Activated gamma-delta T cell treated with anti-CD3 and anti-CD28 coated beads, Interleukin-2, amount 50 U/mL, for 16 hours (primary cell): ENCODE results near the gene BICDL2.
A peak's percentile ranks its signal among the peaks of the same experiment; 100 is the strongest.

Experiments
- DNase-seq: peaks from one replicate; pipeline ENCODE4 v3.0.0-alpha.2; 2020; ENCODE audit warnings: low read depth

BICDL2 gene

DNA sequence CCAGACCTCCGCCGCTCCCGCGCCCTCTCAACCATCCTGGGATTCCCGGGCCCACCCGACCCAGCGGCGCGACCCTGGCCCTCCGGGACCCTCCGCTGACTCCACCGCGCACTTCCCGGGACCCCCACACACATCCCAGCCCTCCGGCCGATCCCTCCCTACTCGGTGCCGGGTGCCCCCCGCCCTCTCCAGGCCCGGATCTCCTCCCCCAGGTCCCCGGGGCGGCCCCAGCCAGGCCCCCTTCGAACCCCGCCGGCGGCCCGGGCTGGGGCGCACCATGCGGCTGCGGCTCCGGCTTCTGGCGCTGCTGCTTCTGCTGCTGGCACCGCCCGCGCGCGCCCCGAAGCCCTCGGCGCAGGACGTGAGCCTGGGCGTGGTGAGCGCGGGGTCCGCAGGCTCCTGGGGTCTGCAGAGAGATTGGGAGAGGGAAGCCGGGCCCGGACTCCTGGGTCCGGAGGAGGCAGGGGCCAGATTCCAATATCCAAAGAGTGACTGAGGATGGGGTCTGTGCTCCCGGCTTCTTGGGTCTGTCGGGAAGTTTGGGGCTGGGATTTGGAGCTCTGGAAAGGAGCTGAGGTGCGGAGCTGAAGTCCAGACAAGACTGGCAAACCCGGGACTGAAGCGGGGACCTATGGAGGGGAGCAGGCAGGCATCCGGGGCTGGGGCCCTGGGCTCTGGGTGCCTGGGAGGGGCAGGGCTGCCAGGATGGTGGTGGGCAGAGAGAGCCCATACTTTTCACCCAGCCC, 10.1 kb upstream of the BICDL2 start:
- DNase-seq = no peak

DNA sequence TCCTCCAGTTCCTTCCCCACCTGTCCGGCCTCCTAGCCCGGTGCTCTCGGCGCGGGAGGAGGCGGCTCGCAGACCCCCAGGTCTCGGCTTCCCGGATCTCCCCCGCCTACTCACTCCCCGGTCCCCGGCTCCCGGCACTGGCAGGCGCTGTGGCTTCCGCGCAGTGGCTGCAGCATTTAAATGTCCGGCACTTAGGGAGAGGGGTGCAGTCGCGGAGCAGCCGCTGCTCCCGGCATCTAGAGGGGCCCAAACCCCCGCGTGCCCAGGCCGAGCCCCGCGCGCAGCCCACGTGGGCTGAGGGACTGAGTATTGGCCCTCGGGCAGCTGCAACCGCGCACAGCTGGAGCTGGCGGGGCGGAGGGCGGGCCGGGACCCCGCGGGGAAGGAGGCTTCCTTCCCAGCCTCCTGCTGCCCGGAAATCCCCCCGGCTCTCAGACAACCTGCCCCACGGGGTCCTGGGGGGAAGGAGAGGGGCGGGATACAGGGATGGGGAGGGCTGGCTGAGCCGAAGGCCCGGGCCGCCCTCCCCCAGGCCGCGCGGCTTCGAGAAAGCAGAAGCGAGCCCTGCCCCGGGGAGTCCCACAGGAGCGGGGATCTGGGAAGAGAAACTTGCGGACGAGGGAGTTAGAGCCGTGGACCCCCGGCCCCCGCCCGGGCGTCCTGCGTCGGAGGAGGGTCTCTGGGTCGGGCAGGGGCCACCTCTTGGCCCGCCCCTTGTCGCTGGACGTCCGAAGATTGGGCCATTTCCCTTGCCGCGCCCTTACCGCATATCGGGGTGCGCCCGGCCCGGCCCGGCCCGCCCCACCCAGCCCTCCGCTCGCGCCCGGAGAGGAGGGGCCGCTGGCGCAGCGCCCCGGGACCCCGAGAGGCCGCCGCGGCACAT, 9.3 kb upstream of the BICDL2 start, which contains the start of gene MMP25:
MMP25 (plus strand) TSS at position 804 of the 883 bp plus-strand sequence. CDS start 357 bp downstream, outside the sequence.
- DNase-seq = no peak

DNA sequence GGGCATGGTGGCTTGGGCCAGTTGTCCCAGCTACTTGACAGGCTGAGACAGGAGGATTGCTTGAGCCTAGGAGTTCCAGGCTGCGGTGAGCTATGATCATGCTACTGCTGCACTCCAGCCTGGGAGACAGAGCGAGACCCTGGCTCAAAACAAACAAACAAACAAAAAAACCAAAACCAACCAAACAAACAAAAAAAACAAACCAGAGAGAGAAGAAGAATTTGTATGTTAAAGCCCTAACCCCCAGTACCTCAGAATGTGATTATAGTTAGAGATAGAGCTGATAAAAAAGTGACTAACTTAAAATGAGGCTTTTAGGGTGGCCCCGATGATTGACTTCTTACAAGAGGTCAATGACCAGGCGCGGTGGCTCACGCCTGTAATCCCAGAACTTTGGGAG, 8.0 kb upstream of the BICDL2 start:
- DNase-seq = no peak

DNA sequence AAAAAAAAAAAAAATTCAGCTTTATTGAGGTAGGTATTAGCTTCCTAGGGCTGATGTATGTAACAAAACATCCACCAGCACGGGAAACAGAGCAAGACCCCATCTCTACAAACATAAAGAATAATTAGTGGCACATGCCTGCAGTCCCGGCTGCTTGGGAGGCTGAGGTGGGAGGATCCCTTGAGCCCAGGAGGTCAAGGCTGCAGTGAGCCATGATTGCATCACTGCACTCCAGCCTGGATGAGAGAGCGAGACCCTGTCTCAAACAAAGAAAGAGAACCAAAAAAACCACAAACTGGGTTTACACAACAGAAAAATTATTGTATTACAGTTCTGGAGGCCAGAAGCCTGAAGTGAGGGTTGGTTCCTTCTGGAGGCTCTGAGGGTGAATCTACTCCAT, 5.6 kb upstream of the BICDL2 start:
- no peak for DNase-seq

DNA sequence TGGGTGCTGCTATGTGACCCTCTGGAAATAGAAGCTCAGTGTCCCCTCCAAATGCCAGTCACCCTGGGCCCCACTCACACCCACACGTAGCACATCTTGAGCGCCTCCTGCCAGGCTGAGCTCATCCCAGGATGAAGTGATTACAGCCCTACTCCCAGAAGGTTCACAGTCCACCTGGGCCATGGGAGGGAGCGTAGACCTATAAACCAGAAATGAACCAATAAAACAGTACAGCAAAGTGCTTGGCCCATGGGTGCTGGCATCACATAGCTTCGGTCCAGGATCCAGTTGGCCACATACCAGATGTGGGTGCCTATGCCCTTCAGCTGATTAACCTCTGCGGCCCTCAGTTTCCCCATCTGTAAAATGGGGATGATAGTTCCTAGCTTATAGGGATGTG, 2.2 kb upstream of the BICDL2 start:
- no peak for DNase-seq

DNA sequence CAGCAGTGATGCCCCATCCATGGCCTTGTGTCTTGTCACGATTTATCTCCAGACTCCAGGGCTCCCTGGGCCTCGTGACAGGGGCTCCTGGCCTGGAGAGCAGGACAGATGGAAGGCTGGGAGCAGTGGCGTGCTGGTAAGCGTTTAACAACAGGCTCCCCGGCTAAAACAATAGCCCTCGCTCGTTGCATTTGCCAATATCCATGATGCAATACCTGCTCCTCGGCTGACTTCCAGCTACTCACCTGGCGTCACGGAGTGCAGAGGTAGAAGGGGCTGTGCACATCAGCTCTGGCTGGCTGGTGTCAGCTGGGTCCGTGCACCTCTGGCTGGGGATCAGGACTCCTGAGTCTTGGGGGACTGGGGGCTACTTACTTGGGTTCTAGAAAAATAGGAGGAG, 1.5 kb upstream of the BICDL2 start:
- no peak for DNase-seq

DNA sequence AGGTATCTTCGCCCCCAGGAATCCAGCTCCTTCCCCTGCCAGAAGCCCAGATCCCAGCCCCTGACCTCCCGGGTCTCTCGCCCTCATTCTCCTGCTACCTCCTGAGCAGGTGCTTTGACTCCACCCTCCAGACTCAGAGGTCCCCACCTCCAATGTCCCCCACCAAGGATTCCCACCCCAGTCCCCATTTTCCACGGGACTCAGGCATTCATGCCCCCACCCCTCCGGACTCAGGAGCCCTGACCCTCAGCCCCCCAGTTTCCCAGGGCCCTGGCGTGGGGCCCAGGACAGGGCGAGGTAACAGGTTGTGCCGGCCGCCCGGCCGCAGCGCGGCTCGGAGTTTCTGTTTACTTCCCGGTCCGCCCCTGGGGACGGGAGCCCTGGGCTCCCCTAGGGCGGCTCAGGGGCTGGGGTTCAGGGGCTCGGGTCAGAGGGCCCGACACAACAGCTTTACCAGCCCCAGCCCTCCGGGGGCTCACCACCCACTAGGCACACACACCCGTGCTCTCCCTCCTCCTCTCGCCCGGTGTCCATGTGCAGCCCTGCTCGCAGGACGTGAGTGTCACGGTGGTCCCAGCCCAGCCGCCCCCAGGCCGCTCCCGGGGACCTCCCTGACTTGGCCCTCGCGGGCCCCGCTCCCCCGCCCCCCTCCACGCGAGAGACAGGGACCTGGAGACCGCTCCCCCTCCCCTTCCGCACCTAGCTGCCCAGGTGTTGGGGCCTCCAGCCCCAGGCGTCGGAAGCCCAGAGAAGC, 595 bp downstream of the BICDL2 start:
- DNase-seq = no peak

DNA sequence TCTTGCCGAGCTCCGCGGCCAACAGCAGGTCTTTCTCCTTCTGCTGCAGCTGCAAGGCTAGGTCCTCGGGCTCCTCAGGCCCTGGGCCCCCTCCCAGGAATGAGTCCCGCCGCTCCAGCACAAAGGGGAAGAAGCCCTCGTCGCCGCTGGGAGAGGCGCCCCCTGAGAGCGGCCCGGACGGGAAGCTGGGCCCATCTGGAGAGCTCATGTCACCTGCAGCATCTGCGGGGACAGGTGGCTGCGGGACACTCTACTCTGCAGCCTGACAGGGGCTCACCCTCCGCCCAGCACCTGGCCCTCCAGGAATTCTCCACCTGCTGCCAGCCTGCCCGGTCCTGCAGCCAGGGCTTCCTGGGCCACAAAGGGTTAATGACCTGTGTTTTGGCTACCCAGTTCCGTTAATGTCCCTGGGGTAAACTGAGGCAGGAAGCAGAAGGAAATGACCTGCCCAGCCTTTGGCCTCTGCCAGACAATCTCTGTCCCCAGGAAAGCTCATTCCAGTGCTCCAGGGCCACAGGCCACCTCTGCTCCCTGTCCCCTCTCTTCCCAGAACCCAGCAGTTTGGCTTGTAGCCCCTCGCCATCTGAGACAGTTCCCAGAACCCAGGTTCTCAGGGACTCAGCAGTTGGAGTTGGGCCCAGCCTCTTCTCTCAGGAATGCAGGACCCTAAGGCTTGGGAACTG, 1.3 kb downstream of the BICDL2 start:
- no peak for DNase-seq

DNA sequence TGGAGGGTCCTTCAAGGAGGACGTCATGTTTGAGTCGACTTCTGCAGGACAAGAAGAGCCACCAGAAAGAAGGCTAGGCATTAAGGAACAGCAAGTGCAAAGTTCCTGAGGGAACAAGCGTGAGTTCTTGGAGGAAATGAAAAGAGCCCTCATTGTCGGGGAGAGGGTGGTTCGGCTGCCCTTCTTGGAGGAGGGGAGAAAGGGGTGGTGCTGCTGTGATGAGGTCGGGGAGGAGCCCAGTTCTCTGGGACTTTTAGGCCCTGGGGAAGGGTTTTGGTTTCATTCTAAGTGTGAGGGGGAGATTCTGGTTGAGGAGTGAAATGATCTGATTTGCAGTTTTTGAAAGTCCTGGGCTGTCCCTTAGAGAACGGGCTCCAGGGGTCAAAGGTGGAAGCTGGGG, 4.1 kb downstream of the BICDL2 start:
- DNase-seq = no peak

DNA sequence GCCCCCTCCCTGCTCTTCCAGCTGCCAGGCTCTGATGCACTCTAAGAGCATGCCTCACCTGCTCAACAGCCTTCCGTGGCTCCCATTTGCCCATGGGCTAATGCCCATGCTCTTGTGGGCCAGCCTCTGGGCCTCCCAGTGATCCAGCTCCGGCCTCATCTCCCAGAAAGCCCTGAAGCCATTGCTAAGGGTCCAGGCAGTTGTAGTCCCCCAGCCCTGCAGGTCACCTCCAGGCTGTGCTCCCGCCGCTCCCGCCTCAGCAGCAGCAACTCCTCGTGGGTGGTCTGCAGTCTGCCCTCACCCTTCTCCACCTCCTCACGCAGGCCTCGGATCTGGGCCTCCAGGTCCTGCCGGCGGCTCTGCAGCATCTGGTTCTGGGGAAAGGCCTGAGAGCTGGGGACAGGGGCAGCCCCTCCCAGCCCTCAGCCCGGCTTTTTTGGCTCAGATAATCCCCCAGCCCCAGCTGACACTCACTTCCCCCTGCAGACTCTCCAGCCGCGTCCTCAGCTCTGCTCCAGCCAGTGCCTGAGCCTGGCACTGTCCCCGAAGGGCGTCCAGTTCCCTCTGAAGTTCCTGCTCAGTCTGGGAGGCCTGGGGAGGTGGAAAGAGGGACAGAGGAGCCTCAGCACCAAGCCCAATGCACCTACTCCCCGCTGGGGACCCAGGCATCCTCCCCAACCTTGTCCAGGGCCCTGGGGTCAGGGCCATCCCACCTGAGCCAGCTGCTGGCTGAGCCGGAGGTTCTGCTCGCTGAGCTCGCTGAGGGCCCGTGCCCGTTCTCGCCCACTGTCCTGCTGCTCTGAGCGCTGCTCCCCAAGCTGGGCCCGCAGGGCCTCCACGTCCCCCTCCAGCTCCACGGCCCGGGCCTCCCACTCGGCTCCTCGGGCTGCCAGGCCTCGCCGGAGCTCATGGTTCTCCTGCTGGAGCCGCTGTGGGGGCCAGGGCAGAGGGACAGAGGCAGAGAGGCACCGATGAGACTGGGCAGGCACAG, 6.2 kb downstream of the BICDL2 start:
- no peak for DNase-seq

DNA sequence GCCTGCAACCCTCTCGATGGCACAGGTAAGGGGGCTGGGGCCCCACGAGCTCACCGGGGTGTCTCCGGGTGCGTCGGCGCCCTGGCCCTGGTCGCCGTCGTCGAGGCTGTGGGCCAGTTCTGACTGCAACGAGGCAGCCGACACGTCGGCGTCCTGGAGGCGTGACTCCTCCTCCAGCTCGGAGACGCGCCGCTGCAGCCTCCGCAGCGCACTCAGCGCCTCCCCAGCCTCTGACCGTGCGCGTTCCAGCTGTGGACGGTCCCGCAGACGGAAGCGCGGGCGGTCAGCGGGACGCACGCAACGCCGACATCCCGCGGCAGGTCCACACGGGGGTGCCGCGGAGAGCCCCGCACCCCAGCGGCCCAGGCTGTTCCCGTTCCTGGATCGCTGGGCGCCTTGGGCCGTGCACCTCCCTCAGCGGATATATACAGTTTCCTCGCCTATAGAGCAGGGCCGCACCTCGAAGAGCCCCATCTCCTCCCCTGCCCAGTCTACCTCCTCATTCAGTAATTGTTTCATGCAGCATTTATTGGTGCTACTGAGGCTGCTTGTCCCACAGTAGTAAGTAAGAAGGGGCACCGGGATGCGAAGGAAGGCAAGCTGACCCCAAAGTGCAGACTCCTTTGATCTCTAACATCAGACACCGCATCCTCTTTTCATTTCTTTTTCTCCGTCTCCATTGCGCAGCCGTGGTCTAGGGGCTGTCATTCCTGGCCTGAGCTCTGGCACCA, 7.1 kb downstream of the BICDL2 start:
- DNase-seq = no peak

DNA sequence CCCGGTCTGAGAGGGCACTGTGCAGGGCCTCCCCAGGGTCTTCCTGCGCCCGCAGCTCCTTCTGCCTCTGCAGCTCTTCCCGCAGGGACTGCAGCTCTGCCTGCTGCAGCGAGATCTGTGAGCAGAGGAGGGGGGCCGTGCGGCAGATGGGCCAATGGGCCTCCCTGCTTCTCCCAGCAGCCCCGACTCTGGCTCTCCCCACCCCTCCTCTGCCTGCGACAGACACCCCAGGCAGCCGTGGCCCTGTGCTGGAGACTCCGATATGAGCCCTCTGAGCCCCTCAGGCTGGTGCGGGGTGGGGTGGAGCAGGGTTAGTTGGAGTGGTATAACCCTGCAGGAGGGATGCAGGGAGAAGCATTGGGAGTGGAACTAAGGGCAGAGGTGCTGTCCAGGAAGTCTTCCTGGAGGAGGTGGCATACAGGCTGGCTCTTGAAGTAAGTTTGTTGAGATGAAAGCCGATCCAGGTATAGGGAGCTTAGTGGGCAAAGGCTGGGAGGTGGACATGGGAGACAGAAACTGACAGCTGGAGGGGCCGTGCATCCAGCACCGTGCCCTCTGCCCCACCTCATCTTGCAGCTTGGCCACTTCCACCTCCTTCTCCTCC, 7.9 kb downstream of the BICDL2 start:
- DNase-seq = no peak

DNA sequence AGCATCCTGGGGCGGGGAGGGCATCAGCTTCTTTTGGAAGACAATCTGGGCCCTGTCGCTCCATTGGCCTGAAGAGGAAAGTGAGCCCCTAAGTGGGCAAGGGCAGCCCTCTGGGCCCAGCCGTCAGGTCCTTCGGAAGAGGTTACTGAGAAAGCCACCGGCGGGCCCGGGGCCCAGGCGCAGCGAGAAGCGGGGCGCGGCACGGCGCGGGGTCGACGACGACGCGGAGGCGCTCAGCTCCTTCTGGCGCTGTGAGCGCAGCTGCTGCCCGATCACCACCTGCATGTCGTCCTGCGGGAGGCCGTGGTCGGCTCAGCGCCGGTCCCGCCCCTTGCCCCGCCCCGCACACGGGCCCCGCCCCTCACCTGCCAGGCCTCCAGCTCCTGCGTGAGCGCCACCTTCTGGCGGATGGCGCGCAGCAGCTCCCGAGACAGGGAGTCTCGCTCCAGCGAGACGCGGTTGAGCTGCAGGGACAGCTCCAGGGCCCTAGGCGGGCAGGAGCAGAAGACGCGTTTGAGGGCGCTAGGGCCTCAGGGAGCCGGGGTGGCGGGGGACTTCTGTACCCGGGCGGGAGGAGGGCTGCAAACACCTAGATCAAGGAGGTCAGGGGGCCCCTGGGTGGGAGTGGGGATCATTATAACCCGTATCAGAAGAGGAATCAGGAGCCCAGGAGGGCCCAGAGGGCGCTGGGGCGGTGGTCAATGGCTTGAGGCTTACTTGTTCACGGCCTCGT, 8.6 kb downstream of the BICDL2 start:
- DNase-seq = peak; percentile 79

DNA sequence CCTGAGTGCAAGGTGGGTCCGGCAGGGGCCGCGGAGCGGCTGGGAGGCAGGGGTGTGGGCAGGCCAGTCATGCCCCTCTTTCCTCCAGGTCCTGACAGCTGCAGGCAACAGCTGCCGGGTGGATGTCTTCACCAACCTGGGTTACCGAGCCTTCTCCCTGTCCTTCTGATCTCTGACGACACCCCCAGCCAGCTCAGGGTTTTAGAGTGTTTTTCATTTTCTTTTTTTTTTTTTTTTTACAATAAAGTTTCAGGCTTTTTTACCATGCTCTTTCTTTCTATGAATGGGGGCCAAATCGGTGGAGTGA, 9.3 kb downstream of the BICDL2 start:
- no peak for DNase-seq

DNA sequence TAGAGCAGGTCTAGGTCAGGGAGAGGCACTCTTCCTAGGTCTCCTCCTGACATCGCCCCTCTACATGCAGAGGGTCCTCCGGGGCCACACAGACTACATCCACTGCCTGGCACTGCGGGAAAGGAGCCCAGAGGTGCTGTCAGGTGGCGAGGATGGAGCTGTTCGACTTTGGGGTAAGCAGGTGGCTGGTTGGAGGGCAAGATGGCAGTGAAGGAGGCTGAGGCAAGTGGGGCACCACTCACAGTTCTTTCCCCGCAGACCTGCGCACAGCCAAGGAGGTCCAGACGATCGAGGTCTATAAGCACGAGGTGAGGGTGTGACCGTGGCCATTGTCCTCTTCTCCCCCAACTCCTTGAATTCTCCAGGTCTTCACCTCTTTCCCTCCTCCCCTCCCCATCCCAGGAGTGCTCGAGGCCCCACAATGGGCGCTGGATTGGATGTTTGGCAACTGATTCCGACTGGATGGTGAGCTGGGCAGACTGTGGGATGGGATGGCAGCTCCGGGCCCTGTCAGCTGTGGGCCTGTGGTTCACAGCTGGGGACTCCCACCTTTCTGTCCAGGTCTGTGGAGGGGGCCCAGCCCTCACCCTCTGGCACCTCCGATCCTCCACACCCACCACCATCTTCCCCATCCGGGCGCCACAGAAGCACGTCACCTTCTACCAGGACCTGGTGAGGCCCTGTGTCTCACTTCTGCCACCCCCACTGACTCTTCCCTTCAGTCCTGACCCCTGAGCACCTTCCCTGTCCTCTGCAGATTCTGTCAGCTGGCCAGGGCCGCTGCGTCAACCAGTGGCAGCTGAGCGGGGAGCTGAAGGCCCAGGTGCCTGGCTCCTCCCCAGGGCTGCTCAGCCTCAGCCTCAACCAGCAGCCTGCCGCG, 9.9 kb downstream of the BICDL2 start:
- DNase-seq = no peak

DNA sequence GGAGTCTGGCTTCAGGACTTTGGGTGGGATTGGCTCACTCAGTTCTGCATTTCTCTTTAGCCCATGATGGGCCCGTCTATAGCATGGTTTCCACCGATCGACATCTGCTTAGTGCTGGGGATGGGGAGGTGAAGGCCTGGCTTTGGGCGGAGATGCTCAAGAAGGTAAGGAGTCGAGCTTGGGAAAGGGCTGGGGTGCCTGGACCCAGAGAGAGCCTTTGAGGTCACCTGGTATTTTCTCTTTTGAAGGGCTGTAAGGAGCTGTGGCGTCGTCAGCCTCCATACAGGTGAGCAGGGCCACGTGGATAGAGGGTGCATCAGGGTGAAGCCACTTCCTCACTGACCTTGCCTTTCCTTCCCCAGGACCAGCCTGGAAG, 10.8 kb downstream of the BICDL2 start:
- no peak for DNase-seq

DNA sequence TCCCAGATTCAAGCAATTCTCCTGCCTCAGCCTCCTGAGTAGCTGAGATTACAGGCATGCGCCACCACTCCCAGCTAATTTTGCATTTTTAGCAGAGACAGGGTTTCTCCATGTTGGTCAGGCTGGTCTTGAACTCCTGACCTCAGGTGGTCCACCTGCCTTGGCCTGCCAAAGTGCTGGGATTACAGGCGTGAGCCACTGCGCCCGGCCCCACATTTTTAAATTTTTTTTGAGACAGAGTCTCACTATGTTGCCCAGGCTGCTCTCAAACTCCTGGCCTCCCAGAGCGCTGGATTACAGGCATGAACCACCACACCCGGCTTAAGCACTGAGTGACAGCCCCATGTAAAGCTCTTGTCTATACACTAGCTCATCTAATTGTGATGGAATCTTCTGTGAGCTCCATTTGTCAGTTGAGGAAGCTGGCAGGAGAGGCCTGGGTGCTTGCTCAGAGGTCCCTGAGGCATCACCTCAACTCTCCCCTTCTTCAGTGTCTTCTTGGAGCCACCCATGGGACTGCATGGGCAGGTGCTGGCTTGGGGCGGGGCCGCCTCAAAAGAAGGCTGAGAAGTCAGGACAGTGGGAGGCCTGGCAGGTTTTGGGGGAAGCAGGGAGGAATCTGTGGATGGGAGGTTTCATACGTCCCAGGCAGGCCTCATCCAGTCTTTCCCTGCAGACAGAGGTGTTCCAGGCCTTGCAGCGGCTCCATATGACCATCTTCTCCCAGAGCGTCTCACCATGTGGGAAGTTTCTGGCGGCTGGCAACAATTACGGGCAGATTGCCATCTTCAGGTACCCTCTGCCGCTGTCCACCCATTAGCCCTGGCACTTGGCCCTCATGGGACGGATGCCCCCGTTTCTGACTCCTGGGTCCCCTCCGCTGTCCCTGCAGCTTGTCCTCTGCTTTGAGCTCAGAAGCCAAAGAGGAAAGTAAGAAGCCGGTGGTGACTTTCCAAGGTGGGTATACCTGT, 11.4 kb downstream of the BICDL2 start:
- DNase-seq = no peak
